MM.1S (cell line): ENCODE data around the gene ATRN.

ENCODE experiments used
- DNase-seq: peaks from one replicate; pipeline ENCODE4 v3.0.0-alpha.2; 2015
- H2AFZ ChIP-seq: fragments of 300-600 bp; sonication (generic); 2 replicates; pipeline ENCODE4 v1.6.0; 2016; ENCODE audit warnings: antibody characterized with exemption, low read length
- H3F3A ChIP-seq: fragments of 300-600 bp; sonication (generic); 2 replicates; pipeline ENCODE4 v1.6.1; 2016; ENCODE audit warnings: mild to moderate bottlenecking, antibody characterized with exemption, low read length, moderate library complexity, mixed read lengths; ENCODE audit not compliant: insufficient read depth
- H3K27ac ChIP-seq: fragments of 300-600 bp; sonication (generic); 2 replicates; pipeline ENCODE4 v1.5.1; 2016; ENCODE audit warnings: mild to moderate bottlenecking, low read length
- H3K27me3 ChIP-seq: fragments of 300-600 bp; sonication (generic); replicated peaks from 2 replicates; pipeline ENCODE4 v1.6.0; 2016; ENCODE audit warnings: low read length; ENCODE audit not compliant: insufficient read depth
- H3K36me3 ChIP-seq: fragments of 300-600 bp; sonication (generic); replicated peaks from 2 replicates; pipeline ENCODE4 v1.6.1; 2016; ENCODE audit warnings: mild to moderate bottlenecking, low read length, mixed read lengths; ENCODE audit not compliant: insufficient read depth
- H3K4me1 ChIP-seq: fragments of 300-600 bp; sonication (generic); 2 replicates; pipeline ENCODE4 v1.6.1; 2016; ENCODE audit warnings: low read length, mixed read lengths
- H3K4me2 ChIP-seq: fragments of 300-600 bp; sonication (generic); 2 replicates; pipeline ENCODE4 v1.6.0; 2016; ENCODE audit warnings: low read depth, low read length
- H3K4me3 ChIP-seq: fragments of 300-600 bp; sonication (generic); 2 replicates; pipeline ENCODE4 v1.5.1; 2016; ENCODE audit warnings: low read length, mixed read lengths
- H3K79me2 ChIP-seq: fragments of 300-600 bp; sonication (generic); 2 replicates; pipeline ENCODE4 v1.6.1; 2016; ENCODE audit warnings: mixed run types, low read length, mixed read lengths
- H3K9ac ChIP-seq: fragments of 300-600 bp; sonication (generic); 2 replicates; pipeline ENCODE4 v1.6.1; 2016; ENCODE audit warnings: low read length, mixed read lengths
- H3K9me2 ChIP-seq: fragments of 300-600 bp; sonication (generic); replicated peaks from 2 replicates; pipeline ENCODE4 v1.6.1; 2016; ENCODE audit warnings: mild to moderate bottlenecking, low read length, mixed read lengths; ENCODE audit not compliant: insufficient read depth
- H3K9me3 ChIP-seq: fragments of 300-600 bp; sonication (generic); replicated peaks from 2 replicates; pipeline ENCODE4 v1.6.1; 2016; ENCODE audit warnings: mild to moderate bottlenecking, low read length, mixed read lengths; ENCODE audit not compliant: insufficient read depth
- H4K20me1 ChIP-seq: fragments of 300-600 bp; sonication (generic); 2 replicates; pipeline ENCODE4 v1.6.1; 2016; ENCODE audit warnings: mild to moderate bottlenecking, low read length, moderate library complexity, mixed read lengths; ENCODE audit not compliant: insufficient read depth
- CTCF ChIP-seq: fragments of 300-600 bp; sonication (generic); IDR thresholded peaks from 2 replicates; pipeline ENCODE4 v1.5.1; 2016; ENCODE audit warnings: antibody characterized with exemption, low read length, mixed read lengths
- EZH2 ChIP-seq: fragments of 300-600 bp; sonication (generic); optimal IDR thresholded peaks from 2 replicates; pipeline ENCODE3; 2017; ENCODE audit warnings: low read depth, mild to moderate bottlenecking, antibody characterized with exemption, low read length, mixed read lengths
- EZH2phosphoT487 ChIP-seq: fragments of 300-600 bp; sonication (generic); IDR thresholded peaks from 2 replicates; pipeline ENCODE4 v1.6.1; 2018; ENCODE audit warnings: antibody characterized with exemption, low read length

ATRN gene

GRCh38 chr20:3465301-3465700, 5.5 kb upstream of the ATRN start:
- Histone ChIP-seq H2AFZ (no peak overlapping the region), H3F3A (no peaks in the 10 kb centered on the region), H3K9me2 (no peaks in the 10 kb centered on the region), H4K20me1 (no peaks in the 10 kb centered on the region), H3K4me2 (no peak overlapping the region), H3K79me2 (no peaks in the 10 kb centered on the region), H3K9ac (no peak overlapping the region), H3K4me3 (no peak overlapping the region), H3K4me1 (no peaks in the 10 kb centered on the region), H3K27ac (no peak overlapping the region), H3K36me3 (no peaks in the 10 kb centered on the region), H3K9me3 (no peaks in the 10 kb centered on the region), H3K27me3 (no peaks in the 10 kb centered on the region)
- no peak for DNase-seq
- TF ChIP-seq EZH2phosphoT487 = no peak
- no peak for TF ChIP-seq EZH2
- no peak for TF ChIP-seq CTCF

GRCh38 chr20:3470208-3470626, 601 bp upstream of the ATRN start:
- Histone ChIP-seq H4K20me1 (no peaks in the 10 kb centered on the region), H2AFZ (peak overlapping the region; percentile 97), H3K9me2 (no peaks in the 10 kb centered on the region), H3K27ac (no peak overlapping the region), H3K4me2 (peak overlapping the region; percentile 69), H3K9ac (peak overlapping the region; percentile 65; the same call in 1 of the 2 replicates), H3K4me3 (peak overlapping the region; percentile 96), H3K79me2 (peaks cover 32% of the 10 kb centered on the region), H3K36me3 (no peaks in the 10 kb centered on the region), H3K4me1 (peaks cover 11% of the 10 kb centered on the region), H3K9me3 (no peaks in the 10 kb centered on the region), H3F3A (no peaks in the 10 kb centered on the region), H3K27me3 (no peaks in the 10 kb centered on the region)
- TF ChIP-seq EZH2 = no peak
- no peak for TF ChIP-seq CTCF
- no peak for TF ChIP-seq EZH2phosphoT487
- no peak for DNase-seq

- H3K27ac ChIP-seq = no peak overlapping the region
- no peak for DNase-seq
- H3K9me3 ChIP-seq = no peaks in the 10 kb centered on the region
- no peaks in the 10 kb centered on the region for H3K27me3 ChIP-seq
- H3F3A ChIP-seq = no peaks in the 10 kb centered on the region
- H3K36me3 ChIP-seq = no peaks in the 10 kb centered on the region
- peak overlapping the region; percentile 96 for H3K4me3 ChIP-seq
- H4K20me1 ChIP-seq = no peaks in the 10 kb centered on the region
- peaks cover 34% of the 10 kb centered on the region for H3K79me2 ChIP-seq
- H3K9me2 ChIP-seq = no peaks in the 10 kb centered on the region
- H2AFZ ChIP-seq = peak overlapping the region; percentile 97
- peak overlapping the region; percentile 65 for H3K9ac ChIP-seq
- peaks cover 11% of the 10 kb centered on the region for H3K4me1 ChIP-seq
- TF ChIP-seq EZH2 (no peak), EZH2phosphoT487 (no peak), CTCF (no peak)
- peak overlapping the region; percentile 93 for H3K4me2 ChIP-seq
These were observed 691 bp downstream of the ATRN start for GRCh38 chr20:3471397-3472021.
